K562 (cell line): ENCODE data around the gene YJU2. TPM values are rescaled to one million over a fixed set of nuclear protein-coding genes. Genes with fewer than 3 reads are reported as not detected.

Experiments used
- ATAC-seq: fragments of 200-7000 bp; cut with Tn5 transposase; 3 replicates; pipeline ENCODE4 v1.9.1; 2020; ENCODE audit warnings: moderate library complexity
- BruUV-seq: library from RNA; stranded (reverse); fragments of 400-500 nt; replicated peaks from 2 replicates; lab custom pipeline; 2021; lab: Mats Ljungman, UMichigan
- CTCF ChIA-PET: fragments of 300-600 bp; formaldehyde crosslinking; extraction: SDS; loops from one replicate; lab custom pipeline; 2021; ENCODE audit warnings: low intra/inter-chr PET ratio; lab: Yijun Ruan, JAX
- POLR2A ChIA-PET: fragments of 300-600, 350-650 bp; sonication (Branson Sonifier 250); formaldehyde crosslinking; extraction: SDS; loops from one replicate; lab custom pipeline; 2021; ENCODE audit warnings: antibody characterized with exemption, inconsistent platforms; lab: Yijun Ruan, JAX
- DNase-seq, 4 experiments: peaks; one replicate each; pipeline versions ENCODE4 v3.0.0 to v3.0.0-alpha.2; 2011 to 2018; ENCODE audit warnings: low spot score in 3 of 4, mixed read lengths in 3 of 4; ENCODE audit errors: extremely low read depth in 1 of 4
- FAIRE-seq: peaks from 2 replicates; lab custom pipeline; 2011; peaks lifted over from hg19 to GRCh38; lab: Jason Lieb, UNC
- H2AFZ ChIP-seq: 2 replicates; pipeline ENCODE4 v1.6.0; 2011; ENCODE audit warnings: low read depth, low read length, control low read depth, inconsistent platforms
- H3K27ac ChIP-seq: fragments of 200-600 bp; 3 replicates; pipeline ENCODE4 v1.8.0; 2011; ENCODE audit warnings: low read depth, mild to moderate bottlenecking, control low read depth, inconsistent platforms, low read length, moderate library complexity, mixed read lengths; ENCODE audit errors: extremely low read depth
- H3K27me3 ChIP-seq, 2 experiments: fragments of 300-600 bp in 1 of 2; 2 replicates in 1 of 2; 3 replicates in 1 of 2; pipeline versions ENCODE4 v1.6.0 to v1.8.0; 2011; ENCODE audit warnings: inconsistent platforms in 2 of 2, low read length in 2 of 2, mild to moderate bottlenecking in 1 of 2, mixed read lengths in 1 of 2, moderate library complexity in 1 of 2; ENCODE audit not compliant: control insufficient read depth in 2 of 2, insufficient read depth in 2 of 2
- H3K36me3 ChIP-seq: fragments of 300-600 bp; 3 replicates; pipeline ENCODE4 v1.8.0; 2011; ENCODE audit warnings: mild to moderate bottlenecking, low read length, inconsistent platforms; ENCODE audit not compliant: control insufficient read depth, insufficient read depth
- H3K4me1 ChIP-seq, 2 experiments: fragments of 200-600 bp in 1 of 2; replicated peaks in 1 of 2; 2 replicates in 1 of 2; 3 replicates in 1 of 2; pipeline versions ENCODE4 v1.5.1 to v1.8.0; 2011; ENCODE audit warnings: inconsistent platforms in 2 of 2, low read length in 2 of 2, mild to moderate bottlenecking in 1 of 2, mixed read lengths in 1 of 2, moderate library complexity in 1 of 2; ENCODE audit not compliant: control insufficient read depth in 2 of 2, insufficient read depth in 2 of 2
- H3K4me2 ChIP-seq: 2 replicates; pipeline ENCODE4 v1.6.1; 2011; ENCODE audit warnings: low read length, control low read depth, inconsistent platforms, mixed read lengths; ENCODE audit not compliant: insufficient read depth
- H3K4me3 ChIP-seq: fragments of 200-600 bp; sonication (generic), shearing (Covaris generic); 2 replicates; pipeline ENCODE4 v1.5.1; 2016; ENCODE audit warnings: control low read depth, inconsistent platforms
- H3K79me2 ChIP-seq: fragments of 200-600 bp; 3 replicates; pipeline ENCODE4 v1.8.0; 2011; ENCODE audit warnings: low read length, inconsistent platforms; ENCODE audit not compliant: control insufficient read depth, insufficient read depth
- H3K9ac ChIP-seq, 2 experiments: 2 replicates each; pipeline versions ENCODE4 v1.6.0 to v1.6.1; 2011; ENCODE audit warnings: low read depth in 2 of 2, low read length in 2 of 2, control low read depth in 1 of 2, inconsistent platforms in 1 of 2, mild to moderate bottlenecking in 1 of 2, mixed read lengths in 1 of 2; ENCODE audit not compliant: insufficient read depth in 1 of 2
- H3K9me1 ChIP-seq: one replicate; pipeline ENCODE4 v1.6.0; 2011; ENCODE audit warnings: inconsistent platforms, mild to moderate bottlenecking, low read length, moderate library complexity; ENCODE audit not compliant: control insufficient read depth, insufficient read depth
- H3K9me3 ChIP-seq: replicated peaks from 2 replicates; pipeline ENCODE4 v1.5.1; 2011; ENCODE audit warnings: low read depth, low read length, inconsistent platforms; ENCODE audit not compliant: control insufficient read depth, insufficient read depth
- H4K20me1 ChIP-seq: replicated peaks from 2 replicates; pipeline ENCODE4 v1.6.1; 2011; ENCODE audit warnings: low read length, inconsistent platforms, mixed read lengths; ENCODE audit not compliant: control insufficient read depth, insufficient read depth
- BRCA1 ChIP-seq, 2 experiments: fragments of 450-650 bp in 1 of 2; sonication (generic) in 1 of 2; formaldehyde crosslinking in 1 of 2; IDR thresholded peaks; 2 replicates each; pipeline versions ENCODE4 v1.5.0 to v1.6.1; 2017 to 2020; ENCODE audit warnings: mild to moderate bottlenecking in 1 of 2, missing genetic modification reagents in 1 of 2
- CREB1 ChIP-seq, 2 experiments: sonication (generic) in 1 of 2; formaldehyde crosslinking in 1 of 2; IDR thresholded peaks; 2 replicates each; pipeline versions ENCODE4 v1.6.1 to v1.8.0; 2012 to 2022; ENCODE audit warnings: inconsistent platforms in 1 of 2, mild to moderate bottlenecking in 1 of 2, missing genetic modification reagents in 1 of 2, moderate library complexity in 1 of 2
- FOXJ2 ChIP-seq: fragments of 200-800 bp; sonication (Bioruptor generic); IDR thresholded peaks from 2 replicates; pipeline ENCODE4 v1.6.1; 2016; ENCODE audit warnings: missing genetic modification characterization, missing compliant biosample characterization
- FOXK2 ChIP-seq, 2 experiments: fragments of 450-650 bp; IDR thresholded peaks in 1 of 2; conservative IDR thresholded peaks in 1 of 2; 2 replicates each; pipeline ENCODE4 v1.6.1; 2016; ENCODE audit warnings: low read depth in 2 of 2, mild to moderate bottlenecking in 1 of 2
- HLTF ChIP-seq: fragments of 450-650 bp; IDR thresholded peaks from 2 replicates; pipeline ENCODE4 v1.6.1; 2016
- HMGN3 ChIP-seq: IDR thresholded peaks from 2 replicates; pipeline ENCODE4 v1.6.1; 2011; ENCODE audit warnings: borderline replicate concordance, low read depth, mild to moderate bottlenecking, mixed read lengths, low read length; ENCODE audit not compliant: insufficient read length; ENCODE audit errors: extremely low read depth
- MED1 ChIP-seq: sonication (generic); formaldehyde crosslinking; IDR thresholded peaks from 2 replicates; pipeline ENCODE4 v1.8.1; 2023; ENCODE audit warnings: missing genetic modification reagents, borderline replicate concordance
- MTA3 ChIP-seq: fragments of 450-650 bp; formaldehyde crosslinking; IDR thresholded peaks from 2 replicates; pipeline ENCODE4 v1.6.1; 2017; ENCODE audit warnings: mild to moderate bottlenecking, borderline replicate concordance
- PHF20 ChIP-seq: fragments of 450-650 bp; IDR thresholded peaks from 2 replicates; pipeline ENCODE4 v1.6.1; 2018; ENCODE audit not compliant: partially characterized antibody
- PRPF4 ChIP-seq: fragments of 200-400 bp; formaldehyde crosslinking; IDR thresholded peaks from one replicate; pipeline ENCODE4 v1.6.1; 2017; ENCODE audit warnings: low read length, low read depth, mild to moderate bottlenecking; ENCODE audit not compliant: insufficient read depth, poor library complexity, severe bottlenecking
- TBP ChIP-seq: optimal IDR thresholded peaks from 2 replicates; pipeline ENCODE3; 2011; ENCODE audit warnings: low read depth, low read length, improper control_type of control experiment
- ZNF766 ChIP-seq: fragments of 200-800 bp; sonication (Bioruptor generic); conservative IDR thresholded peaks from 2 replicates; pipeline ENCODE4 v1.6.1; 2016; ENCODE audit warnings: missing genetic modification characterization, missing compliant biosample characterization
- ZNF778 ChIP-seq: fragments of 450-650 bp; formaldehyde crosslinking; IDR thresholded peaks from 2 replicates; pipeline ENCODE4 v1.4.0; 2020; ENCODE audit warnings: mild to moderate bottlenecking, moderate library complexity
- WGBS: fragments of 100-300 bp; shearing (Covaris generic); methylation state at CpG from one replicate; pipeline ENCODE4 v1.1.6; 2016; ENCODE audit warnings: low coverage, mixed read lengths; ENCODE audit not compliant: insufficient coverage; ENCODE audit errors: missing lambda C conversion rate; 5-methylcytosine and 5-hydroxymethylcytosine counted together
- in situ Hi-C: fragments of 300-500 bp; cut with MboI; formaldehyde crosslinking; loops from 4 replicates; pipeline ENCODE4 v1.15.0; 2018; ENCODE audit warnings: inconsistent platforms, mixed read lengths
- intact Hi-C: fragments of 100-400 bp; cut with micrococcal nuclease; formaldehyde crosslinking; loops from 2 replicates; pipeline ENCODE4 v1.14.2; 2022
- polyA plus RNA-seq, 8 experiments: library from polyadenylated mRNA; depleted of rRNA in 4 of 8; stranded (reverse) in 5 of 8; unstranded in 3 of 8; fragments of >200 nt; fragmentation: Nextera tagmentation in 2 of 8; fragmentation: Illumina TruSeq in 1 of 8; extraction: Ambion mirVana in 2 of 8; extraction: Trizol in 1 of 8; gene quantifications; 2 replicates each; pipeline versions ENCODE4 v1.2.1 to v1.2.3, GENCODE V29; 2011 to 2014; ENCODE audit warnings: inconsistent platforms in 1 of 8, missing spikeins in 1 of 8
- total RNA-seq, 7 experiments: library from RNA; depleted of rRNA in 6 of 7; stranded (reverse); fragments of >200 nt in 6 of 7; fragmentation: Illumina TruSeq in 2 of 7; extraction: Trizol in 2 of 7; gene quantifications; 2 replicates each; pipeline versions ENCODE4 v1.2.1 to v1.2.3, GENCODE V29; 2011 to 2021; ENCODE audit warnings: low replicate concordance in 1 of 7
- TF ChIP-seq, protein P1 (sequence below): conservative IDR thresholded peaks from 2 replicates; pipeline ENCODE4 v1.6.1; 2011; ENCODE audit warnings: low read depth, mild to moderate bottlenecking, low read length; ENCODE audit not compliant: control insufficient read depth
- TF ChIP-seq, protein P2 (sequence below): fragments of 250-450 bp; sonication (Bioruptor Pico); IDR thresholded peaks from 2 replicates; pipeline ENCODE4 v1.4.0; 2020
- TF ChIP-seq, protein P3 (sequence below): fragments of 450-650 bp; IDR thresholded peaks from 2 replicates; pipeline ENCODE4 v1.6.1; 2018; ENCODE audit warnings: mild to moderate bottlenecking, low read depth; ENCODE audit not compliant: partially characterized antibody

Gene YJU2
- total and polyA plus RNA-seq, 9 of the 15 experiments (the other 6 are each of a cell fraction or from before 2014, with no cell fraction given) = 0.41 to 34.9 (median 19.3) TPM

DNA sequence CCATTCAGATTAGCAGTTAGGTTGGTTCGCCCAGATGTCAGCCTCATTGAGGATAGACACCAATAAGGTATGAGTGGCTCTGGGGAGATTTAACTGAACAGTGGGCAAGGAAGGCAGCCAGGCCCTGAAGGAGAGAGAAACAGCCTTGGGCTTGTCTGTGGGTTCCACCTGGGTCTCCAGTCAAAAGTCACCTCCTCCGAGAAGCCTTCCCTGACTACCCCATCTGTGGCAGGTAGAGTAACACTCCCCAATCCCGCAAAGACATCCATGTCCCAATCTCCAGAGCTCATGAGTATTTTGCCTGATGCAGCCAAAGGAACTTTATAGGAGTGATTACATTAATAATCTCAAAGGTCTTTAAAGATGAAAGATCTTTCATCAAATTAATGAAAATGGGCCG, 8.0 kb upstream of the YJU2 start (continued):
- TF ChIP-seq ZNF778 (no peak), FOXJ2 (no peak)

DNA sequence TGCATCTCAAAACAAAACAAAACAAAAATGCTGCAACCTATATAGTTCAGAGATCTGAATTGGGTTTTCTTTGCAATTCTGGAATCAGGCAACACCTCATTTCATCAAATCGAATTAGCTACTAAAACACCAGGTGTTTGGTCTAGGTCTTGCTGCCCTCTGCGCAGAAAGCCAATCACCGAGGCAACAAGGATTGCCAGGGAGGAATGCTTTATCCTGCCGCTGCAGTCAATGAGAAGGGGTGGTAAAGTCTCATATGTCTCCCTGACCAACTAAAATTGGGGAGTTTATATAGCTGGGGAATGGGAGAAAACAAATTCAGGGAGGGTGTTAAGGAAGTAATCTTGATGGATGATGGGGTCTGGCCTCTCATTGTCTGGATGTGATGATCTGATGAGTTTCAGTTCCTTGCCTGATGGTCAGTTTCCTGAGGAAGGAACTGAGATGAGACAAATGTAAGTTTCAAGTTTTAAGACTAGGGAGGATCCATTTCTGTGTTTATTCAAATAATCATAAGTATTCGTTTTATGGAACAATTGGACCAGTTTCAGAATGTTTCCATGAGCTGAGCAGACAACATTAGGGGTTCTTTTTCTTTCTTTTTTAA, 5.0 kb upstream of the YJU2 start:
- H3K27me3 ChIP-seq = peaks cover 2 to 6% of the 10 kb centered on the region in 2 experiments; a peak in 3 of 5 replicates
- no peaks in the 10 kb centered on the region for H3K36me3 ChIP-seq
- H4K20me1 ChIP-seq = no peaks in the 10 kb centered on the region
- intact Hi-C loops = no loop called here
- DNase-seq = peak in 1 of 4 experiments; percentile 2
- no peak for ATAC-seq
- CTCF ChIA-PET = no interaction called here
- no peaks in the 10 kb centered on the region for H3K9me1 ChIP-seq
- H3K79me2 ChIP-seq = no peaks in the 10 kb centered on the region
- H3K27ac ChIP-seq = no peak overlapping the region
- BruUV-seq = no TSS peak
- POLR2A ChIA-PET = no interaction called here
- H2AFZ ChIP-seq = no peak overlapping the region
- H3K4me1 ChIP-seq = peaks cover 1 to 5% of the 10 kb centered on the region in 2 experiments; a peak in 4 of 5 replicates
- H3K9me3 ChIP-seq = peaks cover 7% of the 10 kb centered on the region
- in situ Hi-C loops = no loop called here
- no peak overlapping the region for H3K4me3 ChIP-seq
- no peak for FAIRE-seq
- no peak overlapping the region for H3K9ac ChIP-seq
- no peak overlapping the region for H3K4me2 ChIP-seq
- WGBS = 41% methylated on average over 5 of the region's 5 CpGs
- TF ChIP-seq MED1 = no peak
- no peak for TF ChIP-seq TBP
- TF ChIP-seq MTA3 = no peak
- TF ChIP-seq, protein P1, sequence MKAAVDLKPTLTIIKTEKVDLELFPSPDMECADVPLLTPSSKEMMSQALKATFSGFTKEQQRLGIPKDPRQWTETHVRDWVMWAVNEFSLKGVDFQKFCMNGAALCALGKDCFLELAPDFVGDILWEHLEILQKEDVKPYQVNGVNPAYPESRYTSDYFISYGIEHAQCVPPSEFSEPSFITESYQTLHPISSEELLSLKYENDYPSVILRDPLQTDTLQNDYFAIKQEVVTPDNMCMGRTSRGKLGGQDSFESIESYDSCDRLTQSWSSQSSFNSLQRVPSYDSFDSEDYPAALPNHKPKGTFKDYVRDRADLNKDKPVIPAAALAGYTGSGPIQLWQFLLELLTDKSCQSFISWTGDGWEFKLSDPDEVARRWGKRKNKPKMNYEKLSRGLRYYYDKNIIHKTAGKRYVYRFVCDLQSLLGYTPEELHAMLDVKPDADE = no peak
- TF ChIP-seq HMGN3 = no peak
- no peak for TF ChIP-seq ZNF766 (CRISPR knock-in tag)
- TF ChIP-seq, protein P2, sequence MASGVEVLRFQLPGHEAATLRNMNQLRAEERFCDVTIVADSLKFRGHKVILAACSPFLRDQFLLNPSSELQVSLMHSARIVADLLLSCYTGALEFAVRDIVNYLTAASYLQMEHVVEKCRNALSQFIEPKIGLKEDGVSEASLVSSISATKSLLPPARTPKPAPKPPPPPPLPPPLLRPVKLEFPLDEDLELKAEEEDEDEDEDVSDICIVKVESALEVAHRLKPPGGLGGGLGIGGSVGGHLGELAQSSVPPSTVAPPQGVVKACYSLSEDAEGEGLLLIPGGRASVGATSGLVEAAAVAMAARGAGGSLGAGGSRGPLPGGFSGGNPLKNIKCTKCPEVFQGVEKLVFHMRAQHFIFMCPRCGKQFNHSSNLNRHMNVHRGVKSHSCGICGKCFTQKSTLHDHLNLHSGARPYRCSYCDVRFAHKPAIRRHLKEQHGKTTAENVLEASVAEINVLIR = no peak
- TF ChIP-seq BRCA1 (IDR thresholded peaks at IDR 0.05) = no peak
- TF ChIP-seq BRCA1 (CRISPR knock-in tag; IDR thresholded peaks at IDR 0.05) = no peak
- no peak for TF ChIP-seq FOXK2 (conservative IDR thresholded peaks at IDR 0.05 in 1 of 2, IDR thresholded peaks at IDR 0.05 in 1 of 2; ENCODE audit: low read depth in 2 of 2)
- TF ChIP-seq CREB1 (IDR thresholded peaks at IDR 0.05) = no peak
- no peak for TF ChIP-seq CREB1 (CRISPR knock-in tag; IDR thresholded peaks at IDR 0.05)
- TF ChIP-seq, protein P3, sequence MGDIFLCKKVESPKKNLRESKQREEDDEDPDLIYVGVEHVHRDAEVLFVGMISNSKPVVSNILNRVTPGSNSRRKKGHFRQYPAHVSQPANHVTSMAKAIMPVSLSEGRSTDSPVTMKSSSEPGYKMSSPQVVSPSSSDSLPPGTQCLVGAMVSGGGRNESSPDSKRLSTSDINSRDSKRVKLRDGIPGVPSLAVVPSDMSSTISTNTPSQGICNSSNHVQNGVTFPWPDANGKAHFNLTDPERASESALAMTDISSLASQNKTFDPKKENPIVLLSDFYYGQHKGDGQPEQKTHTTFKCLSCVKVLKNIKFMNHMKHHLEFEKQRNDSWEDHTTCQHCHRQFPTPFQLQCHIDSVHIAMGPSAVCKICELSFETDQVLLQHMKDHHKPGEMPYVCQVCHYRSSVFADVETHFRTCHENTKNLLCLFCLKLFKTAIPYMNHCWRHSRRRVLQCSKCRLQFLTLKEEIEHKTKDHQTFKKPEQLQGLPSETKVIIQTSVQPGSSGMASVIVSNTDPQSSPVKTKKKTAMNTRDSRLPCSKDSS = peak; percentile 55
- TF ChIP-seq PHF20 = no peak
- TF ChIP-seq HLTF = no peak
- no peak for TF ChIP-seq PRPF4
